HFF-Myc (cell line): ENCODE results near the gene LAG3.

Source experiments
- DNase-seq: peaks from one replicate; pipeline ENCODE4 v3.0.0-alpha.2; 2011; ENCODE audit warnings: low read depth; ENCODE audit errors: extremely low read depth
- H3K4me3 ChIP-seq: replicated peaks from 2 replicates; pipeline ENCODE4 v1.5.1; 2011; ENCODE audit warnings: low read depth, mild to moderate bottlenecking, control low read depth, low read length
- CTCF ChIP-seq: IDR thresholded peaks from 2 replicates; pipeline ENCODE4 v1.5.1; 2012; ENCODE audit warnings: mild to moderate bottlenecking, low read depth, low read length, control low read depth; ENCODE audit errors: missing control alignments

LAG3 gene

GRCh38 chr12:6822426-6823135, 50.3 kb downstream of the LAG3 start:
- no peak for DNase-seq
- TF ChIP-seq CTCF: no peak
- H3K4me3 ChIP-seq: peak overlapping the region; percentile 43

GRCh38 chr12:6823182-6824084, 51.1 kb downstream of the LAG3 start:
- no peak overlapping the region for H3K4me3 ChIP-seq
- no peak for TF ChIP-seq CTCF
- DNase-seq: no peak

- no peak overlapping the region for H3K4me3 ChIP-seq
- no peak for TF ChIP-seq CTCF
- no peak for DNase-seq
These were observed 51.9 kb downstream of the LAG3 start for GRCh38 chr12:6824085-6824775.

- no peak for TF ChIP-seq CTCF
- peak overlapping the region; percentile 29 for H3K4me3 ChIP-seq
- DNase-seq: no peak
These were observed 52.6 kb downstream of the LAG3 start for GRCh38 chr12:6824901-6825381.

- H3K4me3 ChIP-seq: peak overlapping the region; percentile 29
- peak; percentile 67 for DNase-seq
- peak; percentile 96 for TF ChIP-seq CTCF
These were observed 53.2 kb downstream of the LAG3 start for GRCh38 chr12:6825398-6826124.

GRCh38 chr12:6826125-6826733, 53.9 kb downstream of the LAG3 start:
- no peak overlapping the region for H3K4me3 ChIP-seq
- TF ChIP-seq CTCF: no peak
- DNase-seq: no peak
